Heart left ventricle (tissue), 16 donors: ENCODE measurements around the gene FAM83G. TPM values are rescaled to one million over a fixed set of nuclear protein-coding genes. Genes with fewer than 3 reads are reported as not detected.

Source experiments
- ATAC-seq, 4 donors: fragments of 200-7000 bp; cut with Tn5 transposase; one replicate each; pipeline ENCODE4 v1.9.1; 2020 to 2022; ENCODE audit warnings: moderate library complexity in 4 of 4, mild to moderate bottlenecking in 3 of 4, moderate number of reproducible peaks in 1 of 4
- DNase-seq, 5 donors: peaks; one replicate each; pipeline ENCODE4 v3.0.0-alpha.2; 2020
- H3K27ac ChIP-seq, 12 donors: fragments of 200-600 bp; sonication (generic) in 4 of 12; one replicate each; pipeline versions ENCODE4 v1.5.0 to v1.8.0; 2016 to 2022; ENCODE audit warnings: mild to moderate bottlenecking in 2 of 12
- H3K27me3 ChIP-seq, 9 donors: fragments of 200-600 bp; sonication (generic) in 2 of 9; one replicate each; pipeline versions ENCODE4 v1.5.1 to v1.8.0; 2016 to 2022; ENCODE audit warnings: mild to moderate bottlenecking in 3 of 9
- H3K36me3 ChIP-seq, 9 donors: fragments of 200-600 bp; sonication (generic) in 2 of 9; one replicate each; pipeline versions ENCODE4 v1.5.0 to v1.8.0; 2018 to 2022; ENCODE audit warnings: mild to moderate bottlenecking in 2 of 9
- H3K4me1 ChIP-seq, 12 donors: fragments of 200-600 bp; sonication (generic) in 4 of 12; one replicate each; pipeline versions ENCODE4 v1.5.0 to v1.8.0; 2016 to 2022; ENCODE audit warnings: mild to moderate bottlenecking in 3 of 12
- H3K4me3 ChIP-seq, 12 donors: fragments of 200-600 bp; sonication (generic) in 4 of 12; one replicate each; pipeline versions ENCODE4 v1.5.0 to v1.8.0; 2017 to 2022; ENCODE audit warnings: mild to moderate bottlenecking in 9 of 12, moderate library complexity in 4 of 12
- H3K9me3 ChIP-seq, 12 donors: fragments of 200-600 bp; sonication (generic) in 4 of 12; one replicate each; pipeline versions ENCODE4 v1.5.0 to v1.8.0; 2016 to 2022; ENCODE audit warnings: mild to moderate bottlenecking in 1 of 12
- POLR2A ChIP-seq, 2 donors: fragments of 450-650 bp; IDR thresholded peaks; one replicate each; pipeline ENCODE4 v1.6.1; 2017; ENCODE audit warnings: antibody characterized with exemption in 2 of 2, mild to moderate bottlenecking in 2 of 2, moderate library complexity in 2 of 2
- WGBS, 4 donors: extraction: QIAGEN DNeasy Blood & Tissue Kit in 2 of 4; methylation state at CpG; one replicate each; pipeline versions ENCODE4 v1.1.5 to v1.1.7; 2013 to 2018; 5-methylcytosine and 5-hydroxymethylcytosine counted together
- intact Hi-C, 10 donors: fragments of 100-400 bp; cut with DNase I; formaldehyde crosslinking; loops; one replicate each; pipeline versions ENCODE4 v1.11.1 to v1.14.2; 2022
- polyA plus RNA-seq, 2 donors: library from polyadenylated mRNA; stranded (reverse); fragments of 200-250 nt; gene quantifications; one replicate each; pipeline ENCODE4 v1.2.3, GENCODE V29; 2013
- total RNA-seq, 9 donors: library from RNA; depleted of rRNA in 2 of 9; stranded (reverse); fragments of >200 nt in 2 of 9; fragmentation: NEBNext Ultra II Directional in 3 of 9; extraction: Animal tissue kit (Norgen Biotek cat#: 25700) in 3 of 9; gene quantifications; one replicate each; pipeline versions ENCODE4 v1.1.0 to v1.2.4, GENCODE V29; 2016 to 2023
- TF ChIP-seq, protein P1 (sequence below), 12 donors: fragments of 200-600 bp; sonication (generic) in 4 of 12; IDR thresholded peaks; one replicate each; pipeline versions ENCODE4 v1.5.0 to v1.8.0; 2018 to 2022; ENCODE audit warnings: antibody characterized with exemption in 12 of 12, mild to moderate bottlenecking in 5 of 12
- donor health status: ischemic (EF 13 %, LVEDD 7.1; RV severe dilation, severe dysfunction).
- donor health status: healthy with polysubstance abuse.
- donor health status: DM: no; HTN: yes; CAD: no.
- donor health status: DM: no; HTN: no; CAD: no.
- donor health status: ischemic (EF 25% LVEDD 6.9; RV normal size, moderate dysfunction).
- donor health status: ischemic (EF 25% LVEDD 5.7; RV mildly dilated, moderate dysfunction).
- donor health status: healthy.
- donor health status: DM: yes; HTN: yes; CAD: no.
- donor health status: ischemic (EF 35%, LVEDD 5.7; RV mildly dilated, moderate dysfunction).
- donor health status: nonischemic (EF 11% LVEDD 7.7; RV severe dilation, severe dysfunction).
- donor health status: DM: yes; HTN: yes; CAD: no.
- donor health status: PGD.
- donor health status: ischemic (EF 29% LVEDD 5.4; RV normal size, mild dysfunction).
- donor health status: nonischemic (EF 23%, LVEDD 6.1; RV moderate dilation, normal function).

FAM83G gene
- total and polyA plus RNA-seq, 11 donors: 1.2 to 12.8 (median 1.8) TPM

GRCh38 chr17:18963126-18964017 lies 41.2 kb downstream of the FAM83G start:
- no peaks in the 10 kb centered on the region for H3K36me3 ChIP-seq
- peak in 1 of 5 donors; percentile 52 for DNase-seq
- WGBS, 4 donors: 86 to 94% (median 90%) methylated on average over 14 to 23 of the region's 23 CpGs
- peaks cover 0 to 2% (median 0%) of the 10 kb centered on the region in 12 donors for H3K4me1 ChIP-seq
- TF ChIP-seq POLR2A (IDR thresholded peaks at IDR 0.05): no peak
- TF ChIP-seq, protein P1, sequence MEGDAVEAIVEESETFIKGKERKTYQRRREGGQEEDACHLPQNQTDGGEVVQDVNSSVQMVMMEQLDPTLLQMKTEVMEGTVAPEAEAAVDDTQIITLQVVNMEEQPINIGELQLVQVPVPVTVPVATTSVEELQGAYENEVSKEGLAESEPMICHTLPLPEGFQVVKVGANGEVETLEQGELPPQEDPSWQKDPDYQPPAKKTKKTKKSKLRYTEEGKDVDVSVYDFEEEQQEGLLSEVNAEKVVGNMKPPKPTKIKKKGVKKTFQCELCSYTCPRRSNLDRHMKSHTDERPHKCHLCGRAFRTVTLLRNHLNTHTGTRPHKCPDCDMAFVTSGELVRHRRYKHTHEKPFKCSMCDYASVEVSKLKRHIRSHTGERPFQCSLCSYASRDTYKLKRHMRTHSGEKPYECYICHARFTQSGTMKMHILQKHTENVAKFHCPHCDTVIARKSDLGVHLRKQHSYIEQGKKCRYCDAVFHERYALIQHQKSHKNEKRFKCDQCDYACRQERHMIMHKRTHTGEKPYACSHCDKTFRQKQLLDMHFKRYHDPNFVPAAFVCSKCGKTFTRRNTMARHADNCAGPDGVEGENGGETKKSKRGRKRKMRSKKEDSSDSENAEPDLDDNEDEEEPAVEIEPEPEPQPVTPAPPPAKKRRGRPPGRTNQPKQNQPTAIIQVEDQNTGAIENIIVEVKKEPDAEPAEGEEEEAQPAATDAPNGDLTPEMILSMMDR (IDR thresholded peaks at IDR 0.05): no peak
- intact Hi-C loops: loop anchor here in 1 of 10 donors (2.0 kb wide), 1 partner anchor 19 kb away; no protein-coding TSS in a partner anchor
- H3K27me3 ChIP-seq: no peaks in the 10 kb centered on the region
- H3K27ac ChIP-seq: no peak overlapping the region
- no peak overlapping the region for H3K4me3 ChIP-seq
- no peak for ATAC-seq
- no peaks in the 10 kb centered on the region for H3K9me3 ChIP-seq

GRCh38 chr17:18962494-18962815 lies 42.1 kb downstream of the FAM83G start:
- WGBS, 4 donors: 80 to 84% (median 81%) methylated on average over 6 of the region's 6 CpGs
- DNase-seq (no peak), ATAC-seq (no peak)
- TF ChIP-seq, protein P1 (IDR thresholded peaks at IDR 0.05): no peak
- no peak for TF ChIP-seq POLR2A (IDR thresholded peaks at IDR 0.05)
- H3K9me3 ChIP-seq: no peaks in the 10 kb centered on the region
- no peaks in the 10 kb centered on the region for H3K36me3 ChIP-seq
- peaks cover 0 to 2% (median 0%) of the 10 kb centered on the region in 12 donors for H3K4me1 ChIP-seq
- H3K4me3 ChIP-seq: no peak overlapping the region
- H3K27ac ChIP-seq: no peak overlapping the region
- intact Hi-C loops: loop anchor here in 1 of 10 donors (2.0 kb wide), 1 partner anchor 20 kb away; no protein-coding TSS in a partner anchor
- no peaks in the 10 kb centered on the region for H3K27me3 ChIP-seq

DNA sequence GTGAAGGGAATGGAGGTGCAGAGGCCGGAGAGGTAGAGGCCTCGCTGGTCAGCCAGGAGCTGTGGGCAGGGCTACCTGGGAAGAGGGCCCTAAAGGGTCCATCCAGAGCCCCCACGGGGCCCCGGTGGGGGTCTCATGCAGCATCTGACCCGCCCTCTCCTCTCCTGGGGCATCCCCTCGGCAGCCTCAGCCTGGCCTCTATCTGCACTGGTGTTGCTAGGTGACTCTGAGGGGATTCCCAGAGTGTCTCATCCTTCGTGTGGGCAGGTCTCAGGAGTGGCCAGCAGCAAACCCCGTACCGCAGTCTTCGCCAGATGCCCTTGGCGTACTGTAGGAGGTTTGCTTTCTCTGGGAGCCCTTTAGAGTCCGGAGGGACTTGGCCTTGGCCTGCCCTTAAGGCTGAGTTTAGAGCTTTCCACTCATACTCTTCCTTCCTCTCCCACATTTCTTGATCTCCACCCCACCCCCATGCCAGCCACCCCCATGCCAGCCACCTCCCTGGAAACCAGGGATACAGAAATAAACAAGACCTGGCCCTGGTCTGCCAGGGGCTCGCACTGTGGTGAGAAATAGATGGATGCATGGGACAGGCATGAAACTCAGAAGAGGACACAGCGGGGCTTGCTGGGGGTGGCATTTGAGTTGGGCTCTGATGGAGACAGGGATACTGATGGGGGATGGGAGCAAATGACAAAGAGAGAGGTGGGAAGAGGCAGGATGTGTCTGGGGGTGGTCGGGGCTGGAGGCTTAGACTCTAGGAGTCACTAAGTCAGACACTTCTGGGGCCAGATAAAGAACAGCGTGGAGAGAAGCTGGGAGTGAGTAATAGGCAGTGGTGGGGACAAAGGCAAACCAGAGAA lies 42.7 kb downstream of the FAM83G start:
- no peaks in the 10 kb centered on the region for H3K36me3 ChIP-seq

More for the DNA sequence above, 42.7 kb downstream of the FAM83G start:
- Histone ChIP-seq H3K4me1 (peaks cover 0 to 2% (median 0%) of the 10 kb centered on the region in 12 donors), H3K9me3 (no peaks in the 10 kb centered on the region), H3K27ac (no peak overlapping the region), H3K27me3 (no peaks in the 10 kb centered on the region), H3K4me3 (no peak overlapping the region)
- no peak for TF ChIP-seq POLR2A (IDR thresholded peaks at IDR 0.05)
- TF ChIP-seq, protein P1 (IDR thresholded peaks at IDR 0.05): no peak
- 79 to 84% (median 82%) methylated on average over 16 of the region's 16 CpGs for WGBS, 4 donors
- DNase-seq (peak in 1 of 5 donors; percentile 51), ATAC-seq (no peak)
- intact Hi-C loops: loop anchor here in 1 of 10 donors (2.0 kb wide), 1 partner anchor 21 kb away; no protein-coding TSS in a partner anchor
